GM19193 (cell line): ENCODE measurements around the gene DHX57.

ENCODE experiments used
- POLR2A ChIP-seq: IDR thresholded peaks from 4 replicates; pipeline ENCODE4 v1.6.1; 2011; ENCODE audit not compliant: insufficient read depth, insufficient read length; ENCODE audit errors: extremely low read depth

Gene DHX57

GRCh38 chr2:38830526-38831159, 45.1 kb downstream of the DHX57 start:
- no peak for TF ChIP-seq POLR2A

GRCh38 chr2:38829971-38830370, 45.8 kb downstream of the DHX57 start:
- TF ChIP-seq POLR2A: no peak

GRCh38 chr2:38828460-38828859, 47.3 kb downstream of the DHX57 start:
- no peak for TF ChIP-seq POLR2A

GRCh38 chr2:38825956-38826355, 49.8 kb downstream of the DHX57 start:
- TF ChIP-seq POLR2A: no peak

GRCh38 chr2:38824906-38825305, 50.8 kb downstream of the DHX57 start:
- no peak for TF ChIP-seq POLR2A

- TF ChIP-seq POLR2A: no peak
Measured at GRCh38 chr2:38823386-38823785, 52.3 kb downstream of the DHX57 start.

- no peak for TF ChIP-seq POLR2A
Measured at GRCh38 chr2:38818565-38818964, 57.2 kb downstream of the DHX57 start.

GRCh38 chr2:38815936-38816335, 59.8 kb downstream of the DHX57 start:
- TF ChIP-seq POLR2A: no peak

GRCh38 chr2:38810488-38810887, 65.2 kb downstream of the DHX57 start:
- no peak for TF ChIP-seq POLR2A

GRCh38 chr2:38808677-38809076, 67.1 kb downstream of the DHX57 start:
- no peak for TF ChIP-seq POLR2A

- no peak for TF ChIP-seq POLR2A
Measured at GRCh38 chr2:38806733-38807059, 69.0 kb downstream of the DHX57 start.

- TF ChIP-seq POLR2A: no peak
Measured at GRCh38 chr2:38806015-38806732, 69.6 kb downstream of the DHX57 start.

- TF ChIP-seq POLR2A: no peak
Measured at GRCh38 chr2:38797953-38798352, 77.8 kb downstream of the DHX57 start.

- TF ChIP-seq POLR2A: no peak
Measured at GRCh38 chr2:38797250-38797676, 78.5 kb downstream of the DHX57 start.

GRCh38 chr2:38794235-38794946, 81.3 kb downstream of the DHX57 start:
- no peak for TF ChIP-seq POLR2A

GRCh38 chr2:38793511-38793910, 82.2 kb downstream of the DHX57 start:
- TF ChIP-seq POLR2A: no peak
